GM19351 (cell line): ENCODE measurements around the gene MLC1.

ENCODE experiments used
- ATAC-seq: cut with Tn5 transposase; IDR thresholded peaks from one replicate; pipeline ENCODE4 v1.9.1; 2021; ENCODE audit warnings: mild to moderate bottlenecking, moderate library complexity; ENCODE audit not compliant: unreplicated experiment

Gene MLC1

GRCh38 chr22:50017701-50018224 is 67.5 kb downstream of the MLC1 start:
- no peak for ATAC-seq

GRCh38 chr22:50016988-50017700 is 68.1 kb downstream of the MLC1 start:
- ATAC-seq, result no peak

DNA sequence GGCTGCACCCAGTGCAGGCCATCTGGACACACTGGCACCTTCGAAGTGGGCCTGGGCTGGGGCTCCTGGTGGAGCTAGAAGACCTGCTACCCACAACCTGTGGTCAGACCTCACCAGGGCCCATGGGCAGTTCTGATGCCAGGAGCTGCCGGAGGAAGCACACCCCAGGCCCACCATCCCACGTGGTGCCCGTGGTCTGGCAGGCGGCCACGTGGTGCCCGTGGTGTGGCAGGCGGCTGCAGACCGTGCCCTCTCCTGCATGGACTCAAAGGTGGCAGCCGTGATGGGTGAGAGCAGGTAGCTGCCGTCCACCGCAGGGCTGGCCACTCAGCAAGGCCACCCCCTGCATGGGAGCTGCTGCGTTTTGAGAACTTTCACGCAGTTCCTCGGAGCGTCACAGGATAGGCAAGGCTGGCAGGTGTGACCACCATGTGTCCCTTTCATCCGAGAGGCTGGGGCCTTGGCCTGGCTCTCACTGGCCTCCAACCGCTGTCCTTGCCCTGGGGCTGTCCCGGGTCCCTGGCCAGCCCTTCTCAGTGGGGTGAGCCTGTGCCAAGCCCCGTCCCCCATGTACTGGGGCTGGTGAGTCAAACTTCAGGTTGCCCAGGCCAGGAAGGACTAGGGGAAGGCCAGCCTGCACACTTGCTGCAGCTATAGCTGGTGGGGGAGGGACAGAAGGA is 68.8 kb downstream of the MLC1 start:
- ATAC-seq, result no peak

- ATAC-seq, result no peak
Observed at GRCh38 chr22:50015451-50016307, 69.5 kb downstream of the MLC1 start.

DNA sequence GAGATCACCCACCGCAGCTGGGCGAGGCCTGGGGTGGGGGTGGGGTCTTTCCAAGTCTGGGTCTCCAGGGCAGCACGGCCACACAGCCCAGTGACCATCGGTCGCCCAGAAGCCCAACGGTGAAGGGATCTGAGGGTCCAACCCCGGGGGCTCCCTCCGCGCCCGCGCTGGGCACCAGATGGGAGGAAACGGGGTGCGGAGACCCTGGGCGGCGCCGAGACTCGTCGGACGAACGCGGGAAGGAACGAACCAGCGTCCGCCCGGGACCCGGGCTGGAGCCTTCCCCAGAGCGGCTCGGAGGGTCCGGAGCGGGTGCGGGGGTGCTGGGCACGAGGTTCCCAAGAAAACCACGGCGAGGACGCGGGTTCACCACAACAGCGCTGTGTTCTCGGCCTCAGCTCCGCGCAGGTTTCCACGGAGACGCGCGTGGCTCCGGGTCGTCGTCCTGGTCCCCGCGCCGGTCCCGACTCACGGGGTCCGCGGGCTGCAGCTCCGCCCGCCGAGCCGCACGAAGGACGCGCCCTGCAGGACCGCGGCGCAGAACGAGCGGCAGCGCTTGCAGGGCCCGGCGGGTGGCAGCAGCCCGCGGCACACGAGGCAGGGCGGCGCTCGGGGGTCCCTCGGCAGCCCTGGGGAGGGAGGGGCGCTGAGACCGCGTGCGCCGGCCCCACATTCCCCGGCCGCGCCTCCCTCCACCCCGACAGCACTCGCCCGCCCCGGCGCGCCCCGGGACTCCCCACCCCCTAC is 70.4 kb downstream of the MLC1 start:
- no peak for ATAC-seq

GRCh38 chr22:50014053-50014501 is 71.1 kb downstream of the MLC1 start:
- no peak for ATAC-seq

DNA sequence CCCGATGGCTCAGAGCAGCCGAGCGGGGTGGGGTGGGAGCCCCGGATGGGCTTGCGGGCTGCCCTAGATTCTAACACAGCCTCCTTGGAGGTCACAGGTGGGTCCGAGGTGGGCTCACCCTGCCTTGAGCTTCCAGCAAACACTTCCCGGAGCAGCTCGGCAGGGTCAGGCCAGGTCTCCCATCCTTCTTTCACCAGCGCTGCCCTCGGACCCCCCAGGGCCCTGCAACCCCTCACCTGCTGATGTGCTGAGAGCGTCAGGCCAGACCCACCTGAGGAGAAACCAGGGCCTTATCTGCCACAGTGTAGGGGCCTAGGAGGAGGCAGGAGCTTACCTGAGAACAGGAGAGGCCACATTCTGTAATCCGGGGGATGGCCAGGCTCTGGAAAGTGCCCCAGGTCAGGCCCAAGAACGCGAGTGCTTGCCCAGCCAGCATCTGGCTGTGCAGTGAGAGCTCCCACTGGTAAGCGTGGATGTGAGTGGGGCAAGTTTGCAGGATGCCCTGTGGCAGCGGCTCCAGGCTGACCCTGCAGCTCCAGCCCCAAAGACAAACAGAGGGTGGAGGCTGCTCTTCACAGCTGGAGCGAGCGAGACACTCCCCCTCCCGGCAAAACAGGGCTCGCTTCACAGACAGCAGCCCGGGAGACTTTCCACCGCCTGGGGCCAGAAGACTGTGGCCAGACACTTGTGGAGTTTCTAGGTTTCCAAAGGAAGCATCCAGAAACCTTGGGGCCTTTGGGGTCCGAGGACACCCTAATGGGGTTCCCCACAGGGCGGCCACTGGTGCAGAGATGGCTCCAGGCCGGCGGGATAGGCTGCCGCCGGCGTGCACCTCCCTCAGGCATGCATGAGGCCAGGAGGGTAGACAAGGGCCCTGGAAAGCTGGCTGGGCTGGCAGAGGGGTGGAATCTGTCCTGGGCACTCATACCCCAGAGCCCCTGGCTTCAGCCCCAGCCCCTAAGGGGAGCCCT is 72.7 kb downstream of the MLC1 start, which contains the start of gene IL17REL:
IL17REL (minus strand) TSS at position 555 of the 971 bp plus-strand sequence; CDS start at position 436, 119 bp downstream.
- ATAC-seq, result no peak

DNA sequence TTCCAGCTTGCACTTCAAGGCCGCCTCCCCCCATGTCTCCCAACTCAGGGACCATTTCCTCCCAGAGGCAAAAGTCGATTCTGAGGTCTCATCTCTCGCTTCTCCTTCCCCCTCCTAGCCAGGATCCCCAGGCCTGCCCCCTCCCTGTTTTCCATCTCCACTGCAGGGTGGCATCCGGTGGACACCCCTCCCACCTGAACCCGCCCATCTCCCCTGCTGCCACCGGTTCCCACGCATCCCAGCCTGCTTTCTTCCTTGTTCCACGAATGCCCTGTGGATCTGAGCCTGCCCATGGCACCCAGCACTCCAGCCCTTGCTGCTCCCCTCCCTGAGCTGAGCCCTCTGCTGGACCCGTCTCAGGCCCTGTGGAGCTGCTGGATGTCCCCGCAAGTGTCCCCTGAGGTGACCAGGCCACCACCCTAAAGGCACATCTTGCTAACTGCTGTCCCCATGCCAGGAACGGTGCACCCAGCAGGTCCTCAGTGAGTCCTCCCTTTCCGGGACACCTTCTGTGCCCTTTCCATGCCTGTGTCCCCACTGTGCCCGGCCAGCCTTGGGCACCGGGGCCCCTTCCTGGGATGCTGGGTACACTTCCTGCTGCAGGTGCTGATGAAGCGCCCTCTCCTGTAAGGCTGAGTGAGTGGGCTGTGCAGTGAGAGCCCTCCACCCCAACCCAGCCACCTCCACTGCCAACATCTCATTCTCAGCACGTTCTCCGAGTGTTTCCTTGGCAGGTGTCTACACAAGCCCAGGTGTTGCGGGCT is 73.6 kb downstream of the MLC1 start:
- ATAC-seq, result no peak

DNA sequence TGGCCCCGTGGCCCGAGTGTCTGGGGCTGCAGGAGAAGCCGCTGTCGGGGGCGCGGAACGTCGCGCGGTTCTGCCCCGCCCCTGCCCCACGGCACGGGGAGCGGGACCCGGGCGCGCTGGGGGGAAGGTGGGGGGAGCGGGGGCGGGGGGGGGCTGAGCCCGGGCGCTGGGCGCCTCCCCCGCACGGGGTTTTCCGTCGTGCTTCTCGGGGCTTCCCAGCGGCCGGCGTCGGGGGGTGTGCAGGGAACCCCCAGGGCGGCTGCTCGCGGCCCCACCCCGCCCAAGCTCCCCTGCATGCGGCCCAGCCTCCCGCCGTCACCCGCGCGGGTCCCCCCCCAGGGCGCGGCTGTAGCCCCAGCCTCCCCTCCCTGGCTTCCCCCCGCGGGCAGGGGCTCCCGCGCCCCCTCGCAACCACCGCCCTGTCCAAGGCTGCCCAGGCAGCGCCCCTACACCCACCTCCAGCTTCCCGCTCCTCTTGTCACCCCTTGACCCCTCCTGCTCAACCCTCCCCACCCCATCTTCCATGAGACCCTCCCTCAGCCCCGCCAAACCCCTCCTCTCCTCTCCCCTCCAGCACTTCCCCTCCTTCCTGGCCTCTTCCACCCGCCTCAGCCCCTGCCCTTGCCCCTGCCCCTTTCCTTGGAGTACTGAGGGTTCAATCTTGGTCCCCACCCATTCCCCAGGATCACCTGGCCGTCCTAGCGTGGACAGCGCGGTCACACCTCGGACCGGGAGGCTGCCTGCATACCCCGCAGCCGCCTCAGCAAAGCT is 74.4 kb downstream of the MLC1 start:
- ATAC-seq, result no peak

GRCh38 chr22:50009765-50010675 is 75.2 kb downstream of the MLC1 start:
- ATAC-seq, result no peak
